SK-N-SH (cell line): ENCODE results near the gene PDZD2. TPM values are rescaled to one million over a fixed set of nuclear protein-coding genes. Genes with fewer than 3 reads are reported as not detected.

Experiments used
- CTCF ChIA-PET: fragments of 300-600, 350-600 bp; formaldehyde crosslinking; extraction: SDS; loops from one replicate; lab custom pipeline; 2021; lab: Yijun Ruan, JAX
- POLR2A ChIA-PET: fragments of 350-600 bp; sonication (Branson Sonifier 250); formaldehyde crosslinking; extraction: SDS; loops from one replicate; lab custom pipeline; 2020; ENCODE audit warnings: antibody characterized with exemption, inconsistent platforms; lab: Yijun Ruan, JAX
- DNase-seq: peaks from one replicate; pipeline ENCODE4 v3.0.0; 2012
- H2AFZ ChIP-seq: fragments of 200-600 bp; sonication (generic); 2 replicates; pipeline ENCODE4 v1.8.1; 2016; ENCODE audit warnings: antibody characterized with exemption, mild to moderate bottlenecking, low read depth
- H3F3A ChIP-seq: fragments of 200-600 bp; sonication (generic); replicated peaks from 2 replicates; pipeline ENCODE3; 2016; ENCODE audit warnings: antibody characterized with exemption, mild to moderate bottlenecking; ENCODE audit not compliant: insufficient read depth
- H3K27ac ChIP-seq, 2 experiments: fragments of 200-500 bp in 1 of 2; fragments of 200-600 bp in 1 of 2; sonication (Bioruptor generic) in 1 of 2; sonication (generic), shearing (Covaris generic) in 1 of 2; 2 replicates each; pipeline versions ENCODE4 v1.5.1 to v1.6.1; 2014 to 2016; ENCODE audit warnings: low read depth in 2 of 2, inconsistent platforms in 1 of 2, low read length in 1 of 2, mild to moderate bottlenecking in 1 of 2, mixed read lengths in 1 of 2
- H3K27me3 ChIP-seq: fragments of 200-600 bp; sonication (generic), shearing (Covaris generic); 2 replicates; pipeline ENCODE4 v1.6.1; 2016; ENCODE audit warnings: mixed run types; ENCODE audit not compliant: insufficient read depth
- H3K36me3 ChIP-seq, 2 experiments: fragments of 200-500 bp in 1 of 2; fragments of 200-600 bp in 1 of 2; sonication (Bioruptor generic) in 1 of 2; sonication (generic) in 1 of 2; replicated peaks in 1 of 2; 2 replicates each; pipeline versions ENCODE3 to v1.5.1; 2014 to 2016; ENCODE audit warnings: low read length in 1 of 2, mild to moderate bottlenecking in 1 of 2; ENCODE audit not compliant: insufficient read depth in 2 of 2, control insufficient read depth in 1 of 2
- H3K4me1 ChIP-seq, 2 experiments: fragments of 200-500 bp in 1 of 2; fragments of 200-600 bp in 1 of 2; sonication (Bioruptor generic) in 1 of 2; sonication (generic), shearing (Covaris generic) in 1 of 2; 2 replicates each; pipeline versions ENCODE4 v1.5.1 to v1.6.1; 2014 to 2016; ENCODE audit warnings: low read depth in 1 of 2, low read length in 1 of 2, mixed run types in 1 of 2; ENCODE audit not compliant: insufficient read depth in 2 of 2, control insufficient read depth in 1 of 2
- H3K4me2 ChIP-seq: fragments of 200-600 bp; sonication (generic), shearing (Covaris generic); 2 replicates; pipeline ENCODE4 v1.6.1; 2017; ENCODE audit warnings: mixed run types
- H3K4me3 ChIP-seq, 2 experiments: fragments of 200-500 bp in 1 of 2; fragments of 200-600 bp in 1 of 2; sonication (Bioruptor generic) in 1 of 2; sonication (generic), shearing (Covaris generic) in 1 of 2; 2 replicates each; pipeline versions ENCODE4 v1.5.1 to v1.8.1; 2014 to 2016; ENCODE audit warnings: low read depth in 2 of 2, inconsistent platforms in 1 of 2, low read length in 1 of 2, mild to moderate bottlenecking in 1 of 2, mixed read lengths in 1 of 2, moderate library complexity in 1 of 2
- H3K79me2 ChIP-seq: fragments of 200-600 bp; sonication (generic); 2 replicates; pipeline ENCODE4 v1.8.1; 2017; ENCODE audit warnings: mild to moderate bottlenecking; ENCODE audit not compliant: insufficient read depth
- H3K9ac ChIP-seq: fragments of 200-600 bp; sonication (generic); 2 replicates; pipeline ENCODE4 v1.6.1; 2017; ENCODE audit warnings: mixed run types
- H3K9me2 ChIP-seq: fragments of 200-600 bp; sonication (generic); 2 replicates; pipeline ENCODE4 v1.6.1; 2017; ENCODE audit warnings: mixed run types
- H3K9me3 ChIP-seq: fragments of 200-600 bp; sonication (generic); 2 replicates; pipeline ENCODE4 v1.6.1; 2017; ENCODE audit warnings: mixed run types, mild to moderate bottlenecking, moderate library complexity
- H4K20me1 ChIP-seq: fragments of 200-600 bp; sonication (generic); 2 replicates; pipeline ENCODE4 v1.6.1; 2017; ENCODE audit warnings: mild to moderate bottlenecking, mixed run types; ENCODE audit not compliant: insufficient read depth
- CHD2 ChIP-seq: fragments of 150-350 bp; IDR thresholded peaks from 2 replicates; pipeline ENCODE4 v1.6.1; 2018; ENCODE audit warnings: low read length; ENCODE audit not compliant: partially characterized antibody
- ELF1 ChIP-seq: IDR thresholded peaks from 2 replicates; pipeline ENCODE4 v1.4.0; 2012
- EZH2phosphoT487 ChIP-seq: fragments of 200-600 bp; sonication (generic); IDR thresholded peaks from 2 replicates; pipeline ENCODE4 v1.6.1; 2017; ENCODE audit warnings: low read depth, mixed run types, mild to moderate bottlenecking, antibody characterized with exemption, moderate library complexity, borderline replicate concordance
- FOXJ3 ChIP-seq: sonication (generic); formaldehyde crosslinking; IDR thresholded peaks from 2 replicates; pipeline ENCODE4 v1.5.1; 2020; ENCODE audit warnings: mild to moderate bottlenecking, missing genetic modification reagents
- FOXM1 ChIP-seq: IDR thresholded peaks from 2 replicates; pipeline ENCODE4 v1.4.0; 2012; ENCODE audit warnings: low read depth, mild to moderate bottlenecking
- MEF2A ChIP-seq: IDR thresholded peaks from 2 replicates; pipeline ENCODE4 v1.4.0; 2012; ENCODE audit warnings: low read depth, borderline replicate concordance
- MXI1 ChIP-seq: IDR thresholded peaks from 2 replicates; pipeline ENCODE4 v1.6.1; 2012; ENCODE audit warnings: mild to moderate bottlenecking, low read depth, low read length, improper control_type of control experiment
- NFIC ChIP-seq: IDR thresholded peaks from 2 replicates; pipeline ENCODE4 v1.4.0; 2012; ENCODE audit warnings: borderline replicate concordance
- RFX5 ChIP-seq: IDR thresholded peaks from 2 replicates; pipeline ENCODE4 v1.6.1; 2012; ENCODE audit warnings: mild to moderate bottlenecking, improper control_type of control experiment, low read length
- SIN3A ChIP-seq: IDR thresholded peaks from 2 replicates; pipeline ENCODE4 v1.6.1; 2012; ENCODE audit warnings: low read depth, mild to moderate bottlenecking, low read length, moderate library complexity, borderline replicate concordance
- TAF1 ChIP-seq: IDR thresholded peaks from 2 replicates; pipeline ENCODE4 v1.6.1; 2012; ENCODE audit warnings: low read depth, mild to moderate bottlenecking, low read length, moderate library complexity, borderline replicate concordance
- TCF12 ChIP-seq: IDR thresholded peaks from 2 replicates; pipeline ENCODE4 v1.4.0; 2012
- WGBS: methylation state at CpG from one replicate; pipeline ENCODE4 v1.1.6; 2017; ENCODE audit warnings: low lambda C conversion rate; 5-methylcytosine and 5-hydroxymethylcytosine counted together
- polyA plus RNA-seq, 3 experiments: library from polyadenylated mRNA; depleted of rRNA; stranded (reverse); fragments of >200 nt; gene quantifications; 2 replicates each; pipeline ENCODE4 v1.2.3, GENCODE V29; 2012
- TF ChIP-seq, protein P1 (sequence below): IDR thresholded peaks from 2 replicates; pipeline ENCODE4 v1.4.0; 2012; ENCODE audit warnings: low read depth
- TF ChIP-seq, protein P2 (sequence below): fragments of 200-600 bp; sonication (generic); IDR thresholded peaks from 2 replicates; pipeline ENCODE4 v1.6.1; 2017; ENCODE audit warnings: antibody characterized with exemption, mild to moderate bottlenecking, moderate library complexity
- TF ChIP-seq, protein P3 (sequence below): IDR thresholded peaks from 2 replicates; pipeline ENCODE4 v1.4.0; 2012; ENCODE audit warnings: low read depth, borderline replicate concordance
- TF ChIP-seq, protein P4 (sequence below): IDR thresholded peaks from 2 replicates; pipeline ENCODE4 v1.6.1; 2012; ENCODE audit warnings: mild to moderate bottlenecking, low read depth, low read length, moderate library complexity

Gene PDZD2
- polyA plus RNA-seq, 1 of the 3 experiments (the other 2 are of a cell fraction): 0.13 TPM

DNA sequence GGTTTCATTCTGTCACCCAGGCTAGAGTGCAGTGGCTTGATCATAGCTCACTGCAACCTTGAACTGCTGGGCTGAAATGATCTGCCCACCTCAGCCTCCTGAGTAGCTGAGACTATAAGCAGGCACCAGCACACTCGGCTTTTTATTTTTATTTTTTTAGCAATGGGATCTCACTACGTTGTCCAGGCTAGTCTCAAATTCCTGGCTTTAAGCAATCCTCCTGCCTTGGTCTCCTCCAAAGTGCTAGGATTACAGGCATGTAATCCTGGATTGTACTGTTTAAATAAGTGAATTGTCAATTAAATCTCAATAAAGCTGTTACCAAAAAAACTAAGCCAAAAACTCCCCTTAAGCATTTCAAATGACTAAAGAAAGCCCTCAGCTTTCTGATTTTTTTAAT, 516.3 kb downstream of the PDZD2 start:
- POLR2A ChIA-PET: no interaction called here

More for the DNA sequence above, 516.3 kb downstream of the PDZD2 start:
- Histone ChIP-seq H3K4me3 (no peak overlapping the region), H3K9ac (no peak overlapping the region), H2AFZ (no peak overlapping the region), H3K27me3 (no peaks in the 10 kb centered on the region), H3K79me2 (peaks cover 98% of the 10 kb centered on the region), H3K4me1 (peaks cover 5 to 11% of the 10 kb centered on the region in 2 experiments; a peak in 3 of 4 replicates), H3K9me3 (no peaks in the 10 kb centered on the region), H3K4me2 (no peak overlapping the region), H4K20me1 (peaks cover 98% of the 10 kb centered on the region), H3K36me3 (peaks cover 0 to 18% of the 10 kb centered on the region in 2 experiments), H3K27ac (no peak overlapping the region), H3F3A (peaks cover 6% of the 10 kb centered on the region), H3K9me2 (no peaks in the 10 kb centered on the region)
- no peak for DNase-seq
- CTCF ChIA-PET: no interaction called here
- 89% methylated on average over 2 of the region's 2 CpGs for WGBS
- TF ChIP-seq, protein P1, sequence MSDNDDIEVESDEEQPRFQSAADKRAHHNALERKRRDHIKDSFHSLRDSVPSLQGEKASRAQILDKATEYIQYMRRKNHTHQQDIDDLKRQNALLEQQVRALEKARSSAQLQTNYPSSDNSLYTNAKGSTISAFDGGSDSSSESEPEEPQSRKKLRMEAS: no peak
- TF ChIP-seq MXI1 (no peak), FOXM1 (no peak), MEF2A (no peak), SIN3A (no peak), FOXJ3 (CRISPR knock-in tag) (no peak), TAF1 (no peak), RFX5 (no peak), TCF12 (no peak), EZH2phosphoT487 (no peak), ELF1 (no peak), NFIC (no peak), CHD2 (no peak)
- TF ChIP-seq, protein P2, sequence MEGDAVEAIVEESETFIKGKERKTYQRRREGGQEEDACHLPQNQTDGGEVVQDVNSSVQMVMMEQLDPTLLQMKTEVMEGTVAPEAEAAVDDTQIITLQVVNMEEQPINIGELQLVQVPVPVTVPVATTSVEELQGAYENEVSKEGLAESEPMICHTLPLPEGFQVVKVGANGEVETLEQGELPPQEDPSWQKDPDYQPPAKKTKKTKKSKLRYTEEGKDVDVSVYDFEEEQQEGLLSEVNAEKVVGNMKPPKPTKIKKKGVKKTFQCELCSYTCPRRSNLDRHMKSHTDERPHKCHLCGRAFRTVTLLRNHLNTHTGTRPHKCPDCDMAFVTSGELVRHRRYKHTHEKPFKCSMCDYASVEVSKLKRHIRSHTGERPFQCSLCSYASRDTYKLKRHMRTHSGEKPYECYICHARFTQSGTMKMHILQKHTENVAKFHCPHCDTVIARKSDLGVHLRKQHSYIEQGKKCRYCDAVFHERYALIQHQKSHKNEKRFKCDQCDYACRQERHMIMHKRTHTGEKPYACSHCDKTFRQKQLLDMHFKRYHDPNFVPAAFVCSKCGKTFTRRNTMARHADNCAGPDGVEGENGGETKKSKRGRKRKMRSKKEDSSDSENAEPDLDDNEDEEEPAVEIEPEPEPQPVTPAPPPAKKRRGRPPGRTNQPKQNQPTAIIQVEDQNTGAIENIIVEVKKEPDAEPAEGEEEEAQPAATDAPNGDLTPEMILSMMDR: no peak
- TF ChIP-seq, protein P3, sequence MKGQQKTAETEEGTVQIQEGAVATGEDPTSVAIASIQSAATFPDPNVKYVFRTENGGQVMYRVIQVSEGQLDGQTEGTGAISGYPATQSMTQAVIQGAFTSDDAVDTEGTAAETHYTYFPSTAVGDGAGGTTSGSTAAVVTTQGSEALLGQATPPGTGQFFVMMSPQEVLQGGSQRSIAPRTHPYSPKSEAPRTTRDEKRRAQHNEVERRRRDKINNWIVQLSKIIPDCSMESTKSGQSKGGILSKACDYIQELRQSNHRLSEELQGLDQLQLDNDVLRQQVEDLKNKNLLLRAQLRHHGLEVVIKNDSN: no peak
- TF ChIP-seq, protein P4, sequence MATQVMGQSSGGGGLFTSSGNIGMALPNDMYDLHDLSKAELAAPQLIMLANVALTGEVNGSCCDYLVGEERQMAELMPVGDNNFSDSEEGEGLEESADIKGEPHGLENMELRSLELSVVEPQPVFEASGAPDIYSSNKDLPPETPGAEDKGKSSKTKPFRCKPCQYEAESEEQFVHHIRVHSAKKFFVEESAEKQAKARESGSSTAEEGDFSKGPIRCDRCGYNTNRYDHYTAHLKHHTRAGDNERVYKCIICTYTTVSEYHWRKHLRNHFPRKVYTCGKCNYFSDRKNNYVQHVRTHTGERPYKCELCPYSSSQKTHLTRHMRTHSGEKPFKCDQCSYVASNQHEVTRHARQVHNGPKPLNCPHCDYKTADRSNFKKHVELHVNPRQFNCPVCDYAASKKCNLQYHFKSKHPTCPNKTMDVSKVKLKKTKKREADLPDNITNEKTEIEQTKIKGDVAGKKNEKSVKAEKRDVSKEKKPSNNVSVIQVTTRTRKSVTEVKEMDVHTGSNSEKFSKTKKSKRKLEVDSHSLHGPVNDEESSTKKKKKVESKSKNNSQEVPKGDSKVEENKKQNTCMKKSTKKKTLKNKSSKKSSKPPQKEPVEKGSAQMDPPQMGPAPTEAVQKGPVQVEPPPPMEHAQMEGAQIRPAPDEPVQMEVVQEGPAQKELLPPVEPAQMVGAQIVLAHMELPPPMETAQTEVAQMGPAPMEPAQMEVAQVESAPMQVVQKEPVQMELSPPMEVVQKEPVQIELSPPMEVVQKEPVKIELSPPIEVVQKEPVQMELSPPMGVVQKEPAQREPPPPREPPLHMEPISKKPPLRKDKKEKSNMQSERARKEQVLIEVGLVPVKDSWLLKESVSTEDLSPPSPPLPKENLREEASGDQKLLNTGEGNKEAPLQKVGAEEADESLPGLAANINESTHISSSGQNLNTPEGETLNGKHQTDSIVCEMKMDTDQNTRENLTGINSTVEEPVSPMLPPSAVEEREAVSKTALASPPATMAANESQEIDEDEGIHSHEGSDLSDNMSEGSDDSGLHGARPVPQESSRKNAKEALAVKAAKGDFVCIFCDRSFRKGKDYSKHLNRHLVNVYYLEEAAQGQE: no peak
